Neural progenitor cell (in vitro differentiated cells): ENCODE results near the gene SYNPR.

Source experiments
- EZH2 ChIP-seq: fragments of 200-600 bp; sonication (generic); IDR thresholded peaks from 2 replicates; pipeline ENCODE4 v1.6.1; 2017; ENCODE audit warnings: antibody characterized with exemption, mild to moderate bottlenecking, moderate library complexity
- EZH2phosphoT487 ChIP-seq: fragments of 200-600 bp; sonication (generic); IDR thresholded peaks from 2 replicates; pipeline ENCODE4 v1.6.1; 2017; ENCODE audit warnings: antibody characterized with exemption
- TF ChIP-seq, protein P1 (sequence below): fragments of 200-600 bp; sonication (generic); IDR thresholded peaks from 2 replicates; pipeline ENCODE4 v1.5.1; 2017; ENCODE audit warnings: antibody characterized with exemption, mild to moderate bottlenecking

DNA sequence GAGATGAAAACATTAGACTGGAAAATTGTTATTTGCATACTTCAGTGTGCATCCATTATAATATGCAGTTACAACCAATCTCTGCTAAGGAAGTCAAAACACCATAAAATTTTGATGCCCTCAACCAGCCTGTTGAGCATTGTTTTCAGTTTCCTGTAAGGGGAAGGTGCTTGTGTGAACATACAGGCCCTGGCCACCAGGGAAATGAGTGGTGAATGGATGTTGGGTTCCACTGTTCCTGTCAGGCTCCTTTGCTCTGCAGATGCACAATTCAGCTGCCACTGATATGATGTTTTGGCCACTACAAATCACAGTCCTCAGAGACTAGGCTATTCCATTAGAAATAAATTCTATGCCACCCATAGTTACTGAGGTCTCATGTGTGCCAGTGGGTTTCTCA is 184.6 kb downstream of the SYNPR start:
- TF ChIP-seq, protein P1, sequence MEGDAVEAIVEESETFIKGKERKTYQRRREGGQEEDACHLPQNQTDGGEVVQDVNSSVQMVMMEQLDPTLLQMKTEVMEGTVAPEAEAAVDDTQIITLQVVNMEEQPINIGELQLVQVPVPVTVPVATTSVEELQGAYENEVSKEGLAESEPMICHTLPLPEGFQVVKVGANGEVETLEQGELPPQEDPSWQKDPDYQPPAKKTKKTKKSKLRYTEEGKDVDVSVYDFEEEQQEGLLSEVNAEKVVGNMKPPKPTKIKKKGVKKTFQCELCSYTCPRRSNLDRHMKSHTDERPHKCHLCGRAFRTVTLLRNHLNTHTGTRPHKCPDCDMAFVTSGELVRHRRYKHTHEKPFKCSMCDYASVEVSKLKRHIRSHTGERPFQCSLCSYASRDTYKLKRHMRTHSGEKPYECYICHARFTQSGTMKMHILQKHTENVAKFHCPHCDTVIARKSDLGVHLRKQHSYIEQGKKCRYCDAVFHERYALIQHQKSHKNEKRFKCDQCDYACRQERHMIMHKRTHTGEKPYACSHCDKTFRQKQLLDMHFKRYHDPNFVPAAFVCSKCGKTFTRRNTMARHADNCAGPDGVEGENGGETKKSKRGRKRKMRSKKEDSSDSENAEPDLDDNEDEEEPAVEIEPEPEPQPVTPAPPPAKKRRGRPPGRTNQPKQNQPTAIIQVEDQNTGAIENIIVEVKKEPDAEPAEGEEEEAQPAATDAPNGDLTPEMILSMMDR: no peak
- TF ChIP-seq EZH2: no peak
- TF ChIP-seq EZH2phosphoT487: no peak
